Measurements from ENCODE around the gene U2AF2. TPM values are rescaled to one million over a fixed set of nuclear protein-coding genes. Genes with fewer than 3 reads are reported as not detected.

U2AF2 gene
- total RNA-seq, 3 donors from 2014 or later (not counting 1 experiment from before 2014, with no cell fraction given): 304 to 322 (median 321) TPM

DNA sequence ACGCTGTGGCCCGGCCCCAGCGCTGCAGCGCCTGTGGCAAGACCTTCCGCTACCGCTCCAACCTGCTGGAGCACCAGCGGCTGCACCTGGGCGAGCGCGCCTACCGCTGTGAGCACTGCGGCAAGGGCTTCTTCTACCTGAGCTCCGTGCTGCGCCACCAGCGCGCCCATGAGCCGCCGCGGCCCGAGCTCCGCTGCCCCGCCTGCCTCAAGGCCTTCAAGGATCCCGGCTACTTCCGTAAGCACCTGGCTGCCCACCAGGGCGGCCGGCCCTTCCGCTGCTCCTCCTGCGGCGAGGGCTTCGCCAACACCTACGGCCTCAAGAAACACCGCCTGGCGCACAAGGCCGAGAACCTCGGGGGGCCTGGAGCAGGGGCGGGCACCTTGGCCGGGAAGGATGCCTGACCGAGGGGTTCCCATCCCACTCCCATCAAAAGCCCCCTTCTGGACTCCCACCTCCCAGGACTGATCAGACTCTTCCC, 38.4 kb upstream of the U2AF2 start:
- Mint-ChIP-seq H3K27me3 (ENCODE audit: low read depth in 2 of 2) (no peaks in the 10 kb centered on the region), H3K27ac (no peak overlapping the region), H3K4me1 (peaks cover 0 to 31% of the 10 kb centered on the region in 2 donors), H3K9me3 (no peaks in the 10 kb centered on the region), H3K36me3 (no peaks in the 10 kb centered on the region), H3K4me3 (no peak overlapping the region)
- Histone ChIP-seq H3K27ac (ENCODE audit: low read length) (no peak overlapping the region), H3K27me3 (ENCODE audit: control insufficient read depth, insufficient read depth, low read length) (no peaks in the 10 kb centered on the region), H3K36me3 (ENCODE audit: control insufficient read depth, insufficient read depth, low read length) (peaks cover 11% of the 10 kb centered on the region), H3K9me3 (ENCODE audit: control insufficient read depth, insufficient read depth, low read length) (no peaks in the 10 kb centered on the region), H3K4me1 (ENCODE audit: control insufficient read depth, insufficient read depth, low read length) (peaks cover 18% of the 10 kb centered on the region), H3K4me3 (ENCODE audit: low read length) (no peak overlapping the region)
- DNase-seq: no peak
- ATAC-seq: no peak
- no peak for TF ChIP-seq CTCF (IDR thresholded peaks at IDR 0.05)
- intact Hi-C loops (cut with micrococcal nuclease): no loop called here
- 98% methylated on average over 38 of the region's 38 CpGs for WGBS (ENCODE audit: insufficient coverage)

DNA sequence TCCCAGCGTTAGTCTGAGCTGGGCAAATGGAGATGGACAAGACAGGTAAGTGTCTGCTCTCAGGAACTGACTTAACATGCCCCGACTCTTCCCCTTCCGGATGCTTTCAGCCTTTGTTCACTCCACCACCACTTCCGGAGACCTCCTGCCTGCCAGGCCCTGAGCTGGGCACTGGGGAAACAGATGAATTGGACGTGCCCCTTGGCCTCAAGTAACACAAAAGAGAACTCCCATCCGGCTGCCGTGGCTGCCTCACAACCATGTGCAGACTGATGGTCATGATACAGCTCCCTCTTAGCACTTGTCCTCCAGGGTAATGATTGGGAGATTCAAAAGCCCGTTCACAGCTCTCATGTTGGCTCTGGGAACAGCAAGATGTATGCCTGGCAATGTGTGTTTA, 37.4 kb upstream of the U2AF2 start:
- Mint-ChIP-seq H3K36me3 (no peaks in the 10 kb centered on the region), H3K9me3 (no peaks in the 10 kb centered on the region), H3K4me1 (peaks cover 0 to 21% of the 10 kb centered on the region in 2 donors), H3K27me3 (ENCODE audit: low read depth in 2 of 2) (no peaks in the 10 kb centered on the region), H3K4me3 (no peak overlapping the region), H3K27ac (no peak overlapping the region)
- TF ChIP-seq CTCF (IDR thresholded peaks at IDR 0.05): no peak
- Histone ChIP-seq H3K27ac (ENCODE audit: low read length) (no peak overlapping the region), H3K36me3 (ENCODE audit: control insufficient read depth, insufficient read depth, low read length) (peaks cover 11% of the 10 kb centered on the region), H3K27me3 (ENCODE audit: control insufficient read depth, insufficient read depth, low read length) (no peaks in the 10 kb centered on the region), H3K4me3 (ENCODE audit: low read length) (no peak overlapping the region), H3K9me3 (ENCODE audit: control insufficient read depth, insufficient read depth, low read length) (no peaks in the 10 kb centered on the region), H3K4me1 (ENCODE audit: control insufficient read depth, insufficient read depth, low read length) (peaks cover 11% of the 10 kb centered on the region)
- DNase-seq: no peak
- ATAC-seq: no peak
- WGBS (ENCODE audit: insufficient coverage): 98% methylated on average over 8 of the region's 8 CpGs
- intact Hi-C loops (cut with micrococcal nuclease): no loop called here

DNA sequence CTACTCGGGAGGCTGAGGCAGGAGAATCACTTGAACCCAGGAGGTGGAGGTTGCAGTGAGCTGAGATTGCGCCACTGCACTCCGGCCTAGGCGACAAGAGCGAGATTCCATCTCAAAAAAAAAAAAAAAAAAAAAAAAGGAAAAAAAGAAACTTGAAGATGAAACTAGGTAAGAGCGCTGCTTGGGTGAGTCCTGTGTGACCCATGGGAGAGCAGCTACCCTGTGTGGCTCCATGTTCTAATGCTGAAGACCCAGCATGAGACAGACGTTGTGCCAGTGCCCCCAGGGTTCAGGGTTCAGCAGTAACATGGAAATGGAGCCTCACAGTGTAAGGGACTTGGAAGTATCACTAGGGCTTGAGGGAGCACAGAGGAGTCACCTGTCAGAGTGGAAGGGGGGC, 36.4 kb upstream of the U2AF2 start:
- Mint-ChIP-seq H3K4me3 (no peak overlapping the region), H3K36me3 (no peaks in the 10 kb centered on the region), H3K4me1 (peaks cover 2 to 14% of the 10 kb centered on the region in 2 donors), H3K9me3 (no peaks in the 10 kb centered on the region), H3K27me3 (ENCODE audit: low read depth in 2 of 2) (no peaks in the 10 kb centered on the region), H3K27ac (peak overlapping the region; percentile 41 to 65)
- DNase-seq (no peak), ATAC-seq (no peak)
- no peaks in the 10 kb centered on the region for H3K9me3 ChIP-seq (ENCODE audit: control insufficient read depth, insufficient read depth, low read length)
- no peak overlapping the region for H3K4me3 ChIP-seq (ENCODE audit: low read length)
- 93% methylated on average over 7 of the region's 7 CpGs for WGBS (ENCODE audit: insufficient coverage)
- no peak overlapping the region for H3K27ac ChIP-seq (ENCODE audit: low read length)
- intact Hi-C loops (cut with micrococcal nuclease): no loop called here
- peaks cover 11% of the 10 kb centered on the region for H3K4me1 ChIP-seq (ENCODE audit: control insufficient read depth, insufficient read depth, low read length)
- TF ChIP-seq CTCF (IDR thresholded peaks at IDR 0.05): no peak
- no peaks in the 10 kb centered on the region for H3K27me3 ChIP-seq (ENCODE audit: control insufficient read depth, insufficient read depth, low read length)
- H3K36me3 ChIP-seq (ENCODE audit: control insufficient read depth, insufficient read depth, low read length): peaks cover 11% of the 10 kb centered on the region

DNA sequence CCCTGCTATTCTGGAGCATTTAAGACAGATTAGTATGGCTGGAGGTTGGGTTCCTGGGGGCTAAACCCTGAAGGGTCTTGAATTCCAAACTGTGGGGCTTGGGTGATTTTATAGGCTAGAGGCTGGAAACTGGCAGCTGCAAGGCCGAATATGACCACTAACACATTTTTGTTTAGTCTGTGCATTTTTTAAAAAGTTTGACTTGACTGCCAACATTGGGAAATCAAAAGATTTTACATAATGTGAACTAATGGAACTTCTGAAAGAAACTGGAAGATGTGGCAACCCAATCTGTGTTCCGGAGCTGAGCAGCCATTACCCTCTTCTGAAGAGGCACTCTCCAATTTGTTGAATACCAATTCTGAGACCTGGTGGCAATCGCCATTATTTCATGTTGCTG, 35.5 kb upstream of the U2AF2 start:
- Mint-ChIP-seq H3K4me1 (peaks cover 7 to 22% of the 10 kb centered on the region in 2 donors), H3K4me3 (no peak overlapping the region), H3K27ac (no peak overlapping the region), H3K27me3 (ENCODE audit: low read depth in 2 of 2) (no peaks in the 10 kb centered on the region), H3K36me3 (no peaks in the 10 kb centered on the region), H3K9me3 (no peaks in the 10 kb centered on the region)
- H3K4me1 ChIP-seq (ENCODE audit: control insufficient read depth, insufficient read depth, low read length): peaks cover 15% of the 10 kb centered on the region
- H3K27me3 ChIP-seq (ENCODE audit: control insufficient read depth, insufficient read depth, low read length): no peaks in the 10 kb centered on the region
- no peak for DNase-seq
- H3K4me3 ChIP-seq (ENCODE audit: low read length): no peak overlapping the region
- intact Hi-C loops (cut with micrococcal nuclease): no loop called here
- H3K36me3 ChIP-seq (ENCODE audit: control insufficient read depth, insufficient read depth, low read length): peaks cover 11% of the 10 kb centered on the region
- no peak for TF ChIP-seq CTCF (IDR thresholded peaks at IDR 0.05)
- H3K27ac ChIP-seq (ENCODE audit: low read length): no peak overlapping the region
- WGBS (ENCODE audit: insufficient coverage): 97% methylated on average over 3 of the region's 3 CpGs
- ATAC-seq: no peak
- no peaks in the 10 kb centered on the region for H3K9me3 ChIP-seq (ENCODE audit: control insufficient read depth, insufficient read depth, low read length)

Measured in natural killer cell (primary cell).